SK-N-SH (cell line): Measurements from ENCODE around the gene FBP1.

Source experiments
- EZH2phosphoT487 ChIP-seq: fragments of 200-600 bp; sonication (generic); IDR thresholded peaks from 2 replicates; pipeline ENCODE4 v1.6.1; 2017; ENCODE audit warnings: low read depth, mixed run types, mild to moderate bottlenecking, antibody characterized with exemption, moderate library complexity, borderline replicate concordance
- POLR2AphosphoS5 ChIP-seq: IDR thresholded peaks from 2 replicates; pipeline ENCODE4 v1.6.1; 2012; ENCODE audit warnings: low read depth, low read length
- RFX5 ChIP-seq: IDR thresholded peaks from 2 replicates; pipeline ENCODE4 v1.6.1; 2012; ENCODE audit warnings: mild to moderate bottlenecking, improper control_type of control experiment, low read length
- SMC3 ChIP-seq: IDR thresholded peaks from 2 replicates; pipeline ENCODE4 v1.6.1; 2012; ENCODE audit warnings: low read depth, low read length, improper control_type of control experiment
- TCF12 ChIP-seq: IDR thresholded peaks from 2 replicates; pipeline ENCODE4 v1.4.0; 2012
- TF ChIP-seq, protein P1 (sequence below): fragments of 200-600 bp; sonication (generic); IDR thresholded peaks from 2 replicates; pipeline ENCODE4 v1.6.1; 2017; ENCODE audit warnings: antibody characterized with exemption, mild to moderate bottlenecking, moderate library complexity

- TF ChIP-seq SMC3: no peak
- TF ChIP-seq TCF12: no peak
- TF ChIP-seq RFX5: no peak
- TF ChIP-seq POLR2AphosphoS5: no peak
- TF ChIP-seq, protein P1, sequence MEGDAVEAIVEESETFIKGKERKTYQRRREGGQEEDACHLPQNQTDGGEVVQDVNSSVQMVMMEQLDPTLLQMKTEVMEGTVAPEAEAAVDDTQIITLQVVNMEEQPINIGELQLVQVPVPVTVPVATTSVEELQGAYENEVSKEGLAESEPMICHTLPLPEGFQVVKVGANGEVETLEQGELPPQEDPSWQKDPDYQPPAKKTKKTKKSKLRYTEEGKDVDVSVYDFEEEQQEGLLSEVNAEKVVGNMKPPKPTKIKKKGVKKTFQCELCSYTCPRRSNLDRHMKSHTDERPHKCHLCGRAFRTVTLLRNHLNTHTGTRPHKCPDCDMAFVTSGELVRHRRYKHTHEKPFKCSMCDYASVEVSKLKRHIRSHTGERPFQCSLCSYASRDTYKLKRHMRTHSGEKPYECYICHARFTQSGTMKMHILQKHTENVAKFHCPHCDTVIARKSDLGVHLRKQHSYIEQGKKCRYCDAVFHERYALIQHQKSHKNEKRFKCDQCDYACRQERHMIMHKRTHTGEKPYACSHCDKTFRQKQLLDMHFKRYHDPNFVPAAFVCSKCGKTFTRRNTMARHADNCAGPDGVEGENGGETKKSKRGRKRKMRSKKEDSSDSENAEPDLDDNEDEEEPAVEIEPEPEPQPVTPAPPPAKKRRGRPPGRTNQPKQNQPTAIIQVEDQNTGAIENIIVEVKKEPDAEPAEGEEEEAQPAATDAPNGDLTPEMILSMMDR: no peak
- no peak for TF ChIP-seq EZH2phosphoT487
Measured at GRCh38 chr9:94668418-94668927, 29.2 kb upstream of the FBP1 start.
